K562 (cell line): Measurements from ENCODE around the gene UBE2E2. TPM values are rescaled to one million over a fixed set of nuclear protein-coding genes. Genes with fewer than 3 reads are reported as not detected.

Source experiments
- ATAC-seq: fragments of 200-7000 bp; cut with Tn5 transposase; 3 replicates; pipeline ENCODE4 v1.9.1; 2020; ENCODE audit warnings: moderate library complexity
- BruUV-seq: library from RNA; stranded (reverse); fragments of 400-500 nt; replicated peaks from 2 replicates; lab custom pipeline; 2021; lab: Mats Ljungman, UMichigan
- CTCF ChIA-PET: fragments of 300-600 bp; formaldehyde crosslinking; extraction: SDS; loops from one replicate; lab custom pipeline; 2021; ENCODE audit warnings: low intra/inter-chr PET ratio; lab: Yijun Ruan, JAX
- POLR2A ChIA-PET: fragments of 300-600, 350-650 bp; sonication (Branson Sonifier 250); formaldehyde crosslinking; extraction: SDS; loops from one replicate; lab custom pipeline; 2021; ENCODE audit warnings: antibody characterized with exemption, inconsistent platforms; lab: Yijun Ruan, JAX
- DNase-seq, 4 experiments: peaks; one replicate each; pipeline versions ENCODE4 v3.0.0 to v3.0.0-alpha.2; 2011 to 2018; ENCODE audit warnings: low spot score in 3 of 4, mixed read lengths in 3 of 4; ENCODE audit errors: extremely low read depth in 1 of 4
- FAIRE-seq: peaks from 2 replicates; lab custom pipeline; 2011; peaks lifted over from hg19 to GRCh38; lab: Jason Lieb, UNC
- H2AFZ ChIP-seq: 2 replicates; pipeline ENCODE4 v1.6.0; 2011; ENCODE audit warnings: low read depth, low read length, control low read depth, inconsistent platforms
- H3K27ac ChIP-seq: fragments of 200-600 bp; 3 replicates; pipeline ENCODE4 v1.8.0; 2011; ENCODE audit warnings: low read depth, mild to moderate bottlenecking, control low read depth, inconsistent platforms, low read length, moderate library complexity, mixed read lengths; ENCODE audit errors: extremely low read depth
- H3K27me3 ChIP-seq, 2 experiments: fragments of 300-600 bp in 1 of 2; 2 replicates in 1 of 2; 3 replicates in 1 of 2; pipeline versions ENCODE4 v1.6.0 to v1.8.0; 2011; ENCODE audit warnings: inconsistent platforms in 2 of 2, low read length in 2 of 2, mild to moderate bottlenecking in 1 of 2, mixed read lengths in 1 of 2, moderate library complexity in 1 of 2; ENCODE audit not compliant: control insufficient read depth in 2 of 2, insufficient read depth in 2 of 2
- H3K36me3 ChIP-seq: fragments of 300-600 bp; 3 replicates; pipeline ENCODE4 v1.8.0; 2011; ENCODE audit warnings: mild to moderate bottlenecking, low read length, inconsistent platforms; ENCODE audit not compliant: control insufficient read depth, insufficient read depth
- H3K4me1 ChIP-seq, 2 experiments: fragments of 200-600 bp in 1 of 2; replicated peaks in 1 of 2; 2 replicates in 1 of 2; 3 replicates in 1 of 2; pipeline versions ENCODE4 v1.5.1 to v1.8.0; 2011; ENCODE audit warnings: inconsistent platforms in 2 of 2, low read length in 2 of 2, mild to moderate bottlenecking in 1 of 2, mixed read lengths in 1 of 2, moderate library complexity in 1 of 2; ENCODE audit not compliant: control insufficient read depth in 2 of 2, insufficient read depth in 2 of 2
- H3K4me2 ChIP-seq: 2 replicates; pipeline ENCODE4 v1.6.1; 2011; ENCODE audit warnings: low read length, control low read depth, inconsistent platforms, mixed read lengths; ENCODE audit not compliant: insufficient read depth
- H3K4me3 ChIP-seq: fragments of 200-600 bp; sonication (generic), shearing (Covaris generic); 2 replicates; pipeline ENCODE4 v1.5.1; 2016; ENCODE audit warnings: control low read depth, inconsistent platforms
- H3K79me2 ChIP-seq: fragments of 200-600 bp; 3 replicates; pipeline ENCODE4 v1.8.0; 2011; ENCODE audit warnings: low read length, inconsistent platforms; ENCODE audit not compliant: control insufficient read depth, insufficient read depth
- H3K9ac ChIP-seq, 2 experiments: 2 replicates each; pipeline versions ENCODE4 v1.6.0 to v1.6.1; 2011; ENCODE audit warnings: low read depth in 2 of 2, low read length in 2 of 2, control low read depth in 1 of 2, inconsistent platforms in 1 of 2, mild to moderate bottlenecking in 1 of 2, mixed read lengths in 1 of 2; ENCODE audit not compliant: insufficient read depth in 1 of 2
- H3K9me1 ChIP-seq: one replicate; pipeline ENCODE4 v1.6.0; 2011; ENCODE audit warnings: inconsistent platforms, mild to moderate bottlenecking, low read length, moderate library complexity; ENCODE audit not compliant: control insufficient read depth, insufficient read depth
- H3K9me3 ChIP-seq: replicated peaks from 2 replicates; pipeline ENCODE4 v1.5.1; 2011; ENCODE audit warnings: low read depth, low read length, inconsistent platforms; ENCODE audit not compliant: control insufficient read depth, insufficient read depth
- H4K20me1 ChIP-seq: replicated peaks from 2 replicates; pipeline ENCODE4 v1.6.1; 2011; ENCODE audit warnings: low read length, inconsistent platforms, mixed read lengths; ENCODE audit not compliant: control insufficient read depth, insufficient read depth
- ARHGAP35 ChIP-seq: fragments of 450-650 bp; IDR thresholded peaks from 2 replicates; pipeline ENCODE4 v1.6.1; 2018; ENCODE audit not compliant: partially characterized antibody
- BRD9 ChIP-seq: fragments of 450-650 bp; IDR thresholded peaks from 2 replicates; pipeline ENCODE4 v1.6.1; 2018; ENCODE audit warnings: low read depth; ENCODE audit not compliant: partially characterized antibody
- CCNT2 ChIP-seq: IDR thresholded peaks from 2 replicates; pipeline ENCODE4 v1.6.1; 2011; ENCODE audit warnings: borderline replicate concordance, low read depth, mild to moderate bottlenecking, moderate library complexity, mixed read lengths, low read length; ENCODE audit not compliant: insufficient read length; ENCODE audit errors: extremely low read depth
- FOSL1 ChIP-seq: fragments of 200-800 bp; sonication (Bioruptor generic); conservative IDR thresholded peaks from 2 replicates; pipeline ENCODE4 v1.6.1; 2016; ENCODE audit warnings: missing genetic modification characterization, missing compliant biosample characterization
- HMG20B ChIP-seq: fragments of 250-450 bp; sonication (Bioruptor Pico); IDR thresholded peaks from 2 replicates; pipeline ENCODE4 v1.5.0; 2021; ENCODE audit warnings: mild to moderate bottlenecking
- JUND ChIP-seq, 2 experiments: IDR thresholded peaks; 2 replicates in 1 of 2; 3 replicates in 1 of 2; pipeline ENCODE4 v1.6.1; 2011; ENCODE audit warnings: borderline replicate concordance in 2 of 2, low read depth in 2 of 2, low read length in 2 of 2, improper control_type of control experiment in 1 of 2, missing biosample characterization in 1 of 2, missing genetic modification characterization in 1 of 2, missing genetic modification reagents in 1 of 2
- NCOR1 ChIP-seq: fragments of 450-650 bp; IDR thresholded peaks from 2 replicates; pipeline ENCODE4 v1.6.1; 2016; ENCODE audit warnings: mild to moderate bottlenecking, moderate library complexity
- POLR2G ChIP-seq: fragments of 200-400 bp; formaldehyde crosslinking; IDR thresholded peaks from 2 replicates; pipeline ENCODE4 v1.6.1; 2017; ENCODE audit warnings: low read depth, mild to moderate bottlenecking, antibody characterized with exemption, low read length, moderate library complexity
- PRPF4 ChIP-seq: fragments of 200-400 bp; formaldehyde crosslinking; IDR thresholded peaks from one replicate; pipeline ENCODE4 v1.6.1; 2017; ENCODE audit warnings: low read length, low read depth, mild to moderate bottlenecking; ENCODE audit not compliant: insufficient read depth, poor library complexity, severe bottlenecking
- RAD21 ChIP-seq, 2 experiments: fragments of 250-450 bp in 1 of 2; fragments of 450-650 bp in 1 of 2; sonication (Bioruptor Pico) in 1 of 2; formaldehyde crosslinking in 1 of 2; IDR thresholded peaks in 1 of 2; conservative IDR thresholded peaks in 1 of 2; 2 replicates each; pipeline versions ENCODE4 v1.4.0 to v1.8.0; 2020 to 2022; ENCODE audit warnings: mild to moderate bottlenecking in 2 of 2, moderate library complexity in 1 of 2
- RBM22 ChIP-seq: fragments of 200-400 bp; formaldehyde crosslinking; IDR thresholded peaks from 2 replicates; pipeline ENCODE4 v1.6.1; 2018; ENCODE audit warnings: low read length, low read depth; ENCODE audit not compliant: poor library complexity, severe bottlenecking
- SAP30 ChIP-seq: fragments of 200-600 bp; sonication (generic); IDR thresholded peaks from 2 replicates; pipeline ENCODE4 v1.6.1; 2012; ENCODE audit warnings: borderline replicate concordance, low read depth, mild to moderate bottlenecking, moderate library complexity, low read length, control low read depth, inconsistent platforms; ENCODE audit not compliant: insufficient read depth, poor library complexity, severe bottlenecking
- ZBTB9 ChIP-seq: fragments of 450-650 bp; formaldehyde crosslinking; IDR thresholded peaks from 2 replicates; pipeline ENCODE4 v1.4.0; 2020; ENCODE audit warnings: mild to moderate bottlenecking, moderate library complexity
- ZNF174 ChIP-seq: fragments of 250-450 bp; sonication (Bioruptor Pico); IDR thresholded peaks from 2 replicates; pipeline ENCODE4 v1.4.0; 2020; ENCODE audit warnings: mild to moderate bottlenecking
- WGBS: fragments of 100-300 bp; shearing (Covaris generic); methylation state at CpG from one replicate; pipeline ENCODE4 v1.1.6; 2016; ENCODE audit warnings: low coverage, mixed read lengths; ENCODE audit not compliant: insufficient coverage; ENCODE audit errors: missing lambda C conversion rate; 5-methylcytosine and 5-hydroxymethylcytosine counted together
- in situ Hi-C: fragments of 300-500 bp; cut with MboI; formaldehyde crosslinking; loops from 4 replicates; pipeline ENCODE4 v1.15.0; 2018; ENCODE audit warnings: inconsistent platforms, mixed read lengths
- intact Hi-C: fragments of 100-400 bp; cut with micrococcal nuclease; formaldehyde crosslinking; loops from 2 replicates; pipeline ENCODE4 v1.14.2; 2022
- polyA plus RNA-seq, 8 experiments: library from polyadenylated mRNA; depleted of rRNA in 4 of 8; stranded (reverse) in 5 of 8; unstranded in 3 of 8; fragments of >200 nt; fragmentation: Nextera tagmentation in 2 of 8; fragmentation: Illumina TruSeq in 1 of 8; extraction: Ambion mirVana in 2 of 8; extraction: Trizol in 1 of 8; gene quantifications; 2 replicates each; pipeline versions ENCODE4 v1.2.1 to v1.2.3, GENCODE V29; 2011 to 2014; ENCODE audit warnings: inconsistent platforms in 1 of 8, missing spikeins in 1 of 8
- total RNA-seq, 7 experiments: library from RNA; depleted of rRNA in 6 of 7; stranded (reverse); fragments of >200 nt in 6 of 7; fragmentation: Illumina TruSeq in 2 of 7; extraction: Trizol in 2 of 7; gene quantifications; 2 replicates each; pipeline versions ENCODE4 v1.2.1 to v1.2.3, GENCODE V29; 2011 to 2021; ENCODE audit warnings: low replicate concordance in 1 of 7
- TF ChIP-seq, protein P1 (sequence below): sonication (generic); formaldehyde crosslinking; IDR thresholded peaks from 2 replicates; pipeline ENCODE4 v1.8.1; 2022; ENCODE audit warnings: missing genetic modification reagents
- TF ChIP-seq, protein P2 (sequence below), 2 experiments: fragments of 450-650 bp in 1 of 2; sonication (generic) in 1 of 2; formaldehyde crosslinking in 1 of 2; IDR thresholded peaks in 1 of 2; conservative IDR thresholded peaks in 1 of 2; 2 replicates each; pipeline versions ENCODE4 v1.6.1 to v1.8.1; 2016 to 2023; ENCODE audit warnings: mild to moderate bottlenecking in 2 of 2, moderate library complexity in 2 of 2, inconsistent platforms in 1 of 2, missing genetic modification reagents in 1 of 2

UBE2E2 gene
- total and polyA plus RNA-seq, 9 of the 15 experiments (the other 6 are each of a cell fraction or from before 2014, with no cell fraction given) = 0.22 to 5.1 (median 1.9) TPM

GRCh38 chr3:23425410-23425809 is 222.3 kb downstream of the UBE2E2 start (continued):
- no peak for TF ChIP-seq NCOR1
- TF ChIP-seq, all 486 proteins: peak for 0

GRCh38 chr3:23430781-23431398 is 227.8 kb downstream of the UBE2E2 start:
- intact Hi-C loops (no loop called here), in situ Hi-C loops (no loop called here)
- H3K27me3 ChIP-seq = no peaks in the 10 kb centered on the region
- H3K27ac ChIP-seq = no peak overlapping the region
- no peaks in the 10 kb centered on the region for H3K9me1 ChIP-seq
- H3K79me2 ChIP-seq = no peaks in the 10 kb centered on the region
- BruUV-seq = no TSS peak
- ChIA-PET CTCF (no interaction called here), POLR2A (no interaction called here)
- WGBS = 0% methylated on average over 2 of the region's 2 CpGs
- no peaks in the 10 kb centered on the region for H3K9me3 ChIP-seq
- no peaks in the 10 kb centered on the region for H4K20me1 ChIP-seq
- H3K36me3 ChIP-seq = no peaks in the 10 kb centered on the region
- DNase-seq (no peak), ATAC-seq (no peak), FAIRE-seq (no peak)
- no peak overlapping the region for H2AFZ ChIP-seq
- H3K9ac ChIP-seq = no peak overlapping the region
- H3K4me2 ChIP-seq = no peak overlapping the region
- H3K4me1 ChIP-seq = no peaks in the 10 kb centered on the region
- H3K4me3 ChIP-seq = no peak overlapping the region
- TF ChIP-seq ZBTB9 (CRISPR knock-in tag) (no peak), SAP30 (no peak), PRPF4 (no peak), RBM22 (no peak), HMG20B (CRISPR knock-in tag) (no peak), POLR2G (no peak), JUND (IDR thresholded peaks at IDR 0.05; ENCODE audit: borderline replicate concordance, low read depth, low read length) (no peak), JUND (tag; IDR thresholded peaks at IDR 0.05; ENCODE audit: borderline replicate concordance, low read depth, low read length) (no peak), ZNF174 (CRISPR knock-in tag) (no peak), BRD9 (no peak), ARHGAP35 (no peak), CCNT2 (no peak), RAD21 (CRISPR knock-in tag; conservative IDR thresholded peaks at IDR 0.05 in 1 of 2, IDR thresholded peaks at IDR 0.05 in 1 of 2) (no peak), FOSL1 (tag) (no peak)
- TF ChIP-seq, protein P1, sequence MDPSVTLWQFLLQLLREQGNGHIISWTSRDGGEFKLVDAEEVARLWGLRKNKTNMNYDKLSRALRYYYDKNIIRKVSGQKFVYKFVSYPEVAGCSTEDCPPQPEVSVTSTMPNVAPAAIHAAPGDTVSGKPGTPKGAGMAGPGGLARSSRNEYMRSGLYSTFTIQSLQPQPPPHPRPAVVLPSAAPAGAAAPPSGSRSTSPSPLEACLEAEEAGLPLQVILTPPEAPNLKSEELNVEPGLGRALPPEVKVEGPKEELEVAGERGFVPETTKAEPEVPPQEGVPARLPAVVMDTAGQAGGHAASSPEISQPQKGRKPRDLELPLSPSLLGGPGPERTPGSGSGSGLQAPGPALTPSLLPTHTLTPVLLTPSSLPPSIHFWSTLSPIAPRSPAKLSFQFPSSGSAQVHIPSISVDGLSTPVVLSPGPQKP (CRISPR knock-in tag) = no peak
- TF ChIP-seq, protein P2, sequence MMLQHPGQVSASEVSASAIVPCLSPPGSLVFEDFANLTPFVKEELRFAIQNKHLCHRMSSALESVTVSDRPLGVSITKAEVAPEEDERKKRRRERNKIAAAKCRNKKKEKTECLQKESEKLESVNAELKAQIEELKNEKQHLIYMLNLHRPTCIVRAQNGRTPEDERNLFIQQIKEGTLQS (IDR thresholded peaks at IDR 0.05) = no peak
- TF ChIP-seq, protein P2 (CRISPR knock-in tag; conservative IDR thresholded peaks at IDR 0.05) = no peak
